AG09309 (cell line): ENCODE data around the gene ZBP1.

Experiments
- DNase-seq: peaks from one replicate; pipeline ENCODE4 v3.0.0-alpha.2; 2010; ENCODE audit warnings: low read depth
- H3K4me3 ChIP-seq: 2 replicates; pipeline ENCODE4 v1.5.1; 2011; ENCODE audit warnings: mild to moderate bottlenecking, low read depth, low read length, moderate library complexity; ENCODE audit not compliant: control insufficient read depth
- CTCF ChIP-seq: IDR thresholded peaks from 2 replicates; pipeline ENCODE4 v1.5.1; 2011; ENCODE audit warnings: mild to moderate bottlenecking, low read depth, low read length, inconsistent platforms; ENCODE audit not compliant: insufficient read depth, control insufficient read depth; ENCODE audit errors: missing control alignments

The ZBP1 gene

GRCh38 chr20:57605878-57606277, 14.3 kb downstream of the ZBP1 start:
- H3K4me3 ChIP-seq: no peak overlapping the region
- no peak for TF ChIP-seq CTCF
- DNase-seq: no peak

- H3K4me3 ChIP-seq: no peak overlapping the region
- DNase-seq: no peak
- no peak for TF ChIP-seq CTCF
Observed at GRCh38 chr20:57605045-57605444, 15.2 kb downstream of the ZBP1 start.

- TF ChIP-seq CTCF: no peak
- no peak overlapping the region for H3K4me3 ChIP-seq
- no peak for DNase-seq
Observed at GRCh38 chr20:57603120-57603519, 17.1 kb downstream of the ZBP1 start.

GRCh38 chr20:57601737-57602136, 18.5 kb downstream of the ZBP1 start:
- no peak for DNase-seq
- TF ChIP-seq CTCF: no peak
- no peak overlapping the region for H3K4me3 ChIP-seq

- DNase-seq: no peak
- TF ChIP-seq CTCF: no peak
- no peak overlapping the region for H3K4me3 ChIP-seq
Observed at GRCh38 chr20:57601211-57601570, 19.0 kb downstream of the ZBP1 start.

GRCh38 chr20:57600320-57601210, 19.7 kb downstream of the ZBP1 start:
- no peak overlapping the region for H3K4me3 ChIP-seq
- TF ChIP-seq CTCF: no peak
- DNase-seq: no peak

- no peak overlapping the region for H3K4me3 ChIP-seq
- no peak for TF ChIP-seq CTCF
- no peak for DNase-seq
Observed at GRCh38 chr20:57598491-57598890, 21.7 kb downstream of the ZBP1 start.
